Ovary (tissue), 9 donors: ENCODE results near the gene GUCD1. TPM values are rescaled to one million over a fixed set of nuclear protein-coding genes. Genes with fewer than 3 reads are reported as not detected.
A peak's percentile ranks its signal among the peaks of the same experiment; 100 is the strongest.

ENCODE experiments used
- DNase-seq, 5 donors: peaks; one replicate each; pipeline ENCODE4 v3.0.0-alpha.2; 2019 to 2020
- H3K27ac ChIP-seq, 2 donors: fragments of 200-600 bp; one replicate each; pipeline versions ENCODE4 v1.5.1 to v1.8.0; 2019 to 2022
- H3K27me3 ChIP-seq: fragments of 200-600 bp; one replicate; pipeline ENCODE4 v1.8.0; 2022
- H3K36me3 ChIP-seq: fragments of 200-600 bp; sonication (generic); one replicate; pipeline ENCODE4 v1.5.1; 2019
- H3K4me1 ChIP-seq: one replicate; pipeline ENCODE4 v1.8.1; 2013; ENCODE audit warnings: mild to moderate bottlenecking, moderate library complexity; ENCODE audit not compliant: insufficient read depth
- H3K4me3 ChIP-seq: fragments of 200-600 bp; sonication (generic); one replicate; pipeline ENCODE4 v1.5.1; 2017
- H3K9me3 ChIP-seq, 2 donors: fragments of 200-600 bp in 1 of 2; sonication (generic) in 1 of 2; one replicate each; pipeline versions ENCODE4 v1.5.1 to v1.8.1; 2013 to 2019; ENCODE audit warnings: mild to moderate bottlenecking in 1 of 2, moderate library complexity in 1 of 2
- EP300 ChIP-seq: sonication (generic); formaldehyde crosslinking; IDR thresholded peaks from one replicate; pipeline ENCODE4 v1.6.1; 2017; ENCODE audit warnings: antibody characterized with exemption
- POLR2A ChIP-seq: fragments of 450-650 bp; IDR thresholded peaks from one replicate; pipeline ENCODE4 v1.6.1; 2017; ENCODE audit warnings: antibody characterized with exemption, mild to moderate bottlenecking, moderate library complexity
- WGBS, 3 donors: extraction: QIAGEN DNeasy Blood & Tissue Kit in 1 of 3; methylation state at CpG; one replicate each; pipeline versions ENCODE4 v1.1.5 to v1.1.7; 2013 to 2017; 5-methylcytosine and 5-hydroxymethylcytosine counted together
- intact Hi-C, 4 donors: fragments of 100-400 bp; cut with DNase I; formaldehyde crosslinking; loops; one replicate each; pipeline versions ENCODE4 v1.11.0 to v1.15.1; 2022 to 2023
- polyA plus RNA-seq, 2 donors: library from polyadenylated mRNA; stranded (reverse); fragments of 200-250 nt in 1 of 2; fragments of 350-450 nt in 1 of 2; fragmentation: Illumina TruSeq in 1 of 2; extraction: RNeasy Lipid Tissue Mini Kit (QIAGEN cat#74804) in 1 of 2; gene quantifications; one replicate each; pipeline ENCODE4 v1.2.3, GENCODE V29; 2013 to 2014
- total RNA-seq, 7 donors: library from RNA; depleted of rRNA in 2 of 7; stranded (reverse); fragments of >200 nt in 2 of 7; fragmentation: NEBNext Ultra II Directional in 3 of 7; extraction: Animal tissue kit (Norgen Biotek cat#: 25700) in 3 of 7; gene quantifications; one replicate each; pipeline versions ENCODE4 v1.1.0 to v1.2.4, GENCODE V29; 2016 to 2023
- TF ChIP-seq, protein P1 (sequence below), 3 donors: fragments of 450-650 bp in 2 of 3; fragments of 200-600 bp in 1 of 3; IDR thresholded peaks; one replicate each; pipeline versions ENCODE4 v1.5.1 to v1.8.0; 2016 to 2022; ENCODE audit warnings: antibody characterized with exemption in 3 of 3, mild to moderate bottlenecking in 1 of 3
- donor health status: DM: no; HTN: no; CAD: no; lungs with moderate emphysema.
- donor health status: DM: no; HTN: no; CAD: no.
- donor health status: Bipolar disorder and iron deficiency.
- donor health status: DM: yes; HTN: yes; CAD: no.
- donor health status: DM: no; HTN: no; CAD: no.
- donor health status: DM: yes; HTN: yes; CAD: no.

Gene GUCD1
- total and polyA plus RNA-seq, 9 donors = 30.3 to 85.4 (median 55.4) TPM

- no peak overlapping the region for H3K4me3 ChIP-seq
- H3K9me3 ChIP-seq = no peaks in the 10 kb centered on the region
- 12 to 21% (median 17%) methylated on average over 12 of the region's 12 CpGs for WGBS, 3 donors
- TF ChIP-seq, protein P1, sequence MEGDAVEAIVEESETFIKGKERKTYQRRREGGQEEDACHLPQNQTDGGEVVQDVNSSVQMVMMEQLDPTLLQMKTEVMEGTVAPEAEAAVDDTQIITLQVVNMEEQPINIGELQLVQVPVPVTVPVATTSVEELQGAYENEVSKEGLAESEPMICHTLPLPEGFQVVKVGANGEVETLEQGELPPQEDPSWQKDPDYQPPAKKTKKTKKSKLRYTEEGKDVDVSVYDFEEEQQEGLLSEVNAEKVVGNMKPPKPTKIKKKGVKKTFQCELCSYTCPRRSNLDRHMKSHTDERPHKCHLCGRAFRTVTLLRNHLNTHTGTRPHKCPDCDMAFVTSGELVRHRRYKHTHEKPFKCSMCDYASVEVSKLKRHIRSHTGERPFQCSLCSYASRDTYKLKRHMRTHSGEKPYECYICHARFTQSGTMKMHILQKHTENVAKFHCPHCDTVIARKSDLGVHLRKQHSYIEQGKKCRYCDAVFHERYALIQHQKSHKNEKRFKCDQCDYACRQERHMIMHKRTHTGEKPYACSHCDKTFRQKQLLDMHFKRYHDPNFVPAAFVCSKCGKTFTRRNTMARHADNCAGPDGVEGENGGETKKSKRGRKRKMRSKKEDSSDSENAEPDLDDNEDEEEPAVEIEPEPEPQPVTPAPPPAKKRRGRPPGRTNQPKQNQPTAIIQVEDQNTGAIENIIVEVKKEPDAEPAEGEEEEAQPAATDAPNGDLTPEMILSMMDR (IDR thresholded peaks at IDR 0.05) = peak; percentile 44 to 74 (median 55)
- TF ChIP-seq EP300 = no peak
- no peak for TF ChIP-seq POLR2A
- H3K4me1 ChIP-seq = peaks cover 1% of the 10 kb centered on the region
- intact Hi-C loops = loop anchor here in 3 of 4 donors (2.0 to 10.0 kb wide), 3 partner anchors 101 to 201 kb away; no protein-coding TSS in a partner anchor
- no peaks in the 10 kb centered on the region for H3K27me3 ChIP-seq
- H3K36me3 ChIP-seq = no peaks in the 10 kb centered on the region
- peak; percentile 65 to 79 (median 68) for DNase-seq
- H3K27ac ChIP-seq = no peak overlapping the region
Observed at GRCh38 chr22:24525416-24526037, 29.4 kb downstream of the GUCD1 start.

DNA sequence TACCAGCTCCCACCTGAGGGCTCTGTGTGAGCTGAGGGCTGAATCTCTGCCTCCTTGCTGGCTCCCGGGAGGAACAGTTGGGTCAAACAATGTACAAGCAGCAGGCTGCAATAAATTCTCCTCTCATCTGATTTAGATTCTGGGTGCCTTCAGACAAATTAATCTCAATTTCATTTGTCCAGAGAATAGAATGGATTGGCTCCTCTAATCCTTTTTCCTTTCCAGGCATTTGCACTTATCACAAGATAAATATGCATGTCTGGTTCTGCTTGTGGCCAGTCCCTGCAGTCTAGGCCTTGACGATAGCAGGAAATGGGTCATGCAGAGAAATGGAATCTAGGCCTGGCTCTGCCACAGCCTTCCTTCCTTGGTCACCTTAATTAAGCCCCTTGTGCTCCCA lies 31.1 kb downstream of the GUCD1 start:
- Histone ChIP-seq H3K27me3 (no peaks in the 10 kb centered on the region), H3K4me1 (peaks cover 1% of the 10 kb centered on the region), H3K27ac (no peak overlapping the region), H3K9me3 (no peaks in the 10 kb centered on the region), H3K36me3 (no peaks in the 10 kb centered on the region), H3K4me3 (no peak overlapping the region)
- intact Hi-C loops = loop anchor here in 2 of 4 donors (1.0 to 10.0 kb wide), 4 partner anchors 99 to 337 kb away; no protein-coding TSS in a partner anchor
- no peak for DNase-seq
- TF ChIP-seq POLR2A (no peak), EP300 (no peak)
- TF ChIP-seq, protein P1 (IDR thresholded peaks at IDR 0.05) = no peak
- 53 to 65% (median 60%) methylated on average over 2 of the region's 2 CpGs for WGBS, 3 donors

DNA sequence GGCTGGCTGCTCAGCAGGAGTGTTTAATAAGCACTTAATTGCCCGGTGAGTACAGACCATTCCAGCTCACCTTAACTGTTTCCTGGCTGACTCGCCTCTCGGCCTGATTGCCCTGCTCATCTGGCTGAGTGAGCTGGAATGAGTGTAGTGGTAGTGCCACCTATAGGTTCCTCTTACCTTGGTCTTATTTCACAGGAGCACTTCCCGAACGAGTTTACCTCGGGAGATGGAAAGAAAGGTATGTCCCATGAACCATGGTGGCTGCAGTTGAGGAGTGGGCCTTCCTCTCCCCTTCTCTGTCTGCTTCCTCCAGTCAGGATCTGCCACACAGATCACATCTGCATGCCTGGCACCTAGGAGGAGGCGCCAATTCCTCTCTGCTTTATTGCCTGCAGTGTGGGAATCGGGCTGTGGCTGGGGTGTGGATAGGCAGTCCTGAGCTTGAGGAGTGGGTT lies 33.1 kb downstream of the GUCD1 start:
- no peaks in the 10 kb centered on the region for H3K36me3 ChIP-seq
- no peaks in the 10 kb centered on the region for H3K27me3 ChIP-seq
- no peaks in the 10 kb centered on the region for H3K9me3 ChIP-seq
- WGBS, 3 donors = 24 to 36% (median 29%) methylated on average over 8 of the region's 8 CpGs
- peaks cover 1% of the 10 kb centered on the region for H3K4me1 ChIP-seq
- H3K27ac ChIP-seq = no peak overlapping the region
- no peak overlapping the region for H3K4me3 ChIP-seq
- TF ChIP-seq, protein P1 (IDR thresholded peaks at IDR 0.05) = no peak
- TF ChIP-seq EP300 = no peak
- TF ChIP-seq POLR2A = no peak
- DNase-seq = no peak
- intact Hi-C loops = loop anchor here in 2 of 4 donors (2.0 to 10.0 kb wide), 3 partner anchors 57 to 335 kb away; no protein-coding TSS in a partner anchor

DNA sequence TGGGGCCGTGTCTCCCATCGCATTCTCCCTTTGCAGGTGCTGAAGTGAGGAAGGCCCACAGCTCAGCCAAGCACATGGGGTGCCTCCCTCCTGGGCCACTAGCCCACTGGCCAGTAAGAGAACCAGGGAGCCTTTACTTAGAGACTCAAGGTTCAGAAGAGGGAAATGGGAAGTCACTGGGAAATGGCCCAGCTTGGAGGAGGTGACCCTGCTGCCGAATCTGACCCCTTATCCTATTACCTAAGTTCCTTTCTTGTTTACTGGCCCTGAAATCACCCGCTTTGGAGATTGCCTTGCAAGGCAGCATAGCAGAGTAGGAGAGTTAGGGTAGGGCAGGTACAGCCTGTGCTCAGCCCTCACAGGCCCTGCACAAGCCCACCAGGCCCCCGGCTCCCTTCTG lies 35.4 kb downstream of the GUCD1 start:
- WGBS, 3 donors = 82 to 87% (median 84%) methylated on average over 5 of the region's 5 CpGs
- no peak overlapping the region for H3K4me3 ChIP-seq
- no peaks in the 10 kb centered on the region for H3K27me3 ChIP-seq
- no peaks in the 10 kb centered on the region for H3K36me3 ChIP-seq
- intact Hi-C loops = loop anchor here in 1 of 4 donors (10.0 kb wide), 1 partner anchor 85 kb away; no protein-coding TSS in a partner anchor
- DNase-seq = no peak
- no peaks in the 10 kb centered on the region for H3K4me1 ChIP-seq
- no peaks in the 10 kb centered on the region for H3K9me3 ChIP-seq
- TF ChIP-seq POLR2A = no peak
- TF ChIP-seq, protein P1 (IDR thresholded peaks at IDR 0.05) = no peak
- TF ChIP-seq EP300 = no peak
- H3K27ac ChIP-seq = no peak overlapping the region
